GM23338 (cell line): ENCODE data around the gene ATP4A. TPM values are rescaled to one million over a fixed set of nuclear protein-coding genes. Genes with fewer than 3 reads are reported as not detected.

Experiments used
- ATAC-seq: fragments of 200-7000 bp; cut with Tn5 transposase; 3 replicates; pipeline ENCODE4 v1.9.1; 2020
- DNase-seq: peaks from one replicate; pipeline ENCODE4 v3.0.0-alpha.2; 2015; ENCODE audit warnings: low spot score
- H2AFZ ChIP-seq: fragments of 200-600 bp; sonication (generic); 2 replicates; pipeline ENCODE4 v1.8.0; 2016; ENCODE audit warnings: antibody characterized with exemption, mild to moderate bottlenecking, moderate library complexity
- H3F3A ChIP-seq: fragments of 200-600 bp; sonication (generic); replicated peaks from 2 replicates; pipeline ENCODE4 v1.8.0; 2017; ENCODE audit warnings: antibody characterized with exemption, mixed run types, low read depth
- H3K27ac ChIP-seq: fragments of 200-600 bp; sonication (generic); 2 replicates; pipeline ENCODE4 v1.6.1; 2016; ENCODE audit warnings: low read depth
- H3K27me3 ChIP-seq: fragments of 200-600 bp; sonication (generic); 2 replicates; pipeline ENCODE4 v1.8.0; 2016; ENCODE audit warnings: mild to moderate bottlenecking, mixed run types, moderate library complexity; ENCODE audit not compliant: insufficient read depth
- H3K36me3 ChIP-seq: fragments of 200-600 bp; sonication (generic); 2 replicates; pipeline ENCODE4 v1.8.0; 2016; ENCODE audit warnings: mild to moderate bottlenecking; ENCODE audit not compliant: insufficient read depth
- H3K4me1 ChIP-seq: fragments of 200-600 bp; sonication (generic); 2 replicates; pipeline ENCODE4 v1.8.0; 2016; ENCODE audit warnings: mild to moderate bottlenecking, moderate library complexity; ENCODE audit not compliant: insufficient read depth
- H3K4me2 ChIP-seq: fragments of 200-600 bp; sonication (generic); 2 replicates; pipeline ENCODE4 v1.7.1; 2017; ENCODE audit warnings: mixed run types
- H3K4me3 ChIP-seq: fragments of 200-600 bp; sonication (generic); 2 replicates; pipeline ENCODE4 v1.6.1; 2016; ENCODE audit warnings: mixed run types
- H3K79me2 ChIP-seq: fragments of 200-600 bp; sonication (generic); replicated peaks from 2 replicates; pipeline ENCODE4 v1.8.0; 2017; ENCODE audit warnings: mild to moderate bottlenecking; ENCODE audit not compliant: insufficient read depth
- H3K9me2 ChIP-seq: fragments of 200-600 bp; sonication (generic); 2 replicates; pipeline ENCODE4 v1.8.0; 2017; ENCODE audit not compliant: insufficient read depth
- H4K20me1 ChIP-seq: fragments of 200-600 bp; sonication (generic); replicated peaks from 2 replicates; pipeline ENCODE4 v1.8.0; 2017; ENCODE audit warnings: mild to moderate bottlenecking; ENCODE audit not compliant: insufficient read depth
- H3K27ac Mint-ChIP-seq: 2 replicates; pipeline ENCODE4 v1.8.0; 2020; ENCODE audit warnings: inconsistent platforms, mild to moderate bottlenecking, moderate library complexity, mixed read lengths
- H3K27me3 Mint-ChIP-seq: 3 replicates; pipeline ENCODE4 v1.8.0; 2022; ENCODE audit warnings: low read depth, mild to moderate bottlenecking, moderate library complexity, mixed read lengths, inconsistent platforms; ENCODE audit not compliant: insufficient read depth, poor library complexity
- H3K36me3 Mint-ChIP-seq: 3 replicates; pipeline ENCODE4 v1.8.0; 2021; ENCODE audit warnings: low read depth, mild to moderate bottlenecking, inconsistent platforms, moderate library complexity, mixed read lengths
- H3K4me1 Mint-ChIP-seq: 3 replicates; pipeline ENCODE4 v1.8.0; 2020; ENCODE audit warnings: mild to moderate bottlenecking, inconsistent platforms, mixed read lengths
- H3K4me3 Mint-ChIP-seq: 3 replicates; pipeline ENCODE4 v1.8.0; 2021; ENCODE audit warnings: moderate library complexity, mild to moderate bottlenecking, inconsistent platforms, mixed read lengths
- H3K9me3 Mint-ChIP-seq: 3 replicates; pipeline ENCODE4 v1.8.0; 2020; ENCODE audit warnings: moderate library complexity, mild to moderate bottlenecking, inconsistent platforms, mixed read lengths
- EZH2 ChIP-seq: fragments of 200-600 bp; sonication (generic); IDR thresholded peaks from one replicate; pipeline ENCODE4 v1.8.0; 2017; ENCODE audit warnings: antibody characterized with exemption, mild to moderate bottlenecking, low read depth; ENCODE audit not compliant: unreplicated experiment
- EZH2phosphoT487 ChIP-seq: fragments of 200-600 bp; sonication (generic); IDR thresholded peaks from one replicate; pipeline ENCODE4 v1.8.1; 2018; ENCODE audit warnings: antibody characterized with exemption; ENCODE audit not compliant: unreplicated experiment
- JUNB ChIP-seq: IDR thresholded peaks from one replicate; pipeline ENCODE4 v1.6.1; 2016; ENCODE audit warnings: antibody characterized with exemption; ENCODE audit not compliant: unreplicated experiment
- POLR2AphosphoS5 ChIP-seq: IDR thresholded peaks from 2 replicates; pipeline ENCODE4 v1.6.1; 2016; ENCODE audit warnings: antibody characterized with exemption, low read depth
- ZNF114 ChIP-seq: fragments of 250-450 bp; sonication (Bioruptor Pico); IDR thresholded peaks from 2 replicates; pipeline ENCODE4 v1.5.0; 2020; ENCODE audit warnings: mild to moderate bottlenecking, moderate library complexity
- polyA plus RNA-seq: library from polyadenylated mRNA; unstranded; fragments of >200 nt; fragmentation: Nextera tagmentation; extraction: Ambion mirVana; gene quantifications from 2 replicates; pipeline ENCODE4 v1.2.1, GENCODE V29; 2016
- total RNA-seq: library from RNA; depleted of rRNA; stranded (reverse); fragments of >200 nt; shearing (Covaris generic); gene quantifications from 2 replicates; pipeline ENCODE4 v1.2.3, GENCODE V29; 2014
- TF ChIP-seq, protein P1 (sequence below): IDR thresholded peaks from 2 replicates; pipeline ENCODE4 v1.6.1; 2016; ENCODE audit warnings: antibody characterized with exemption
- TF ChIP-seq, protein P2 (sequence below): fragments of 250-450 bp; sonication (Bioruptor Pico); IDR thresholded peaks from 2 replicates; pipeline ENCODE4 v1.5.0; 2020; ENCODE audit warnings: mild to moderate bottlenecking, moderate library complexity
- TF ChIP-seq, protein P3 (sequence below): IDR thresholded peaks from one replicate; pipeline ENCODE4 v1.6.1; 2018; ENCODE audit warnings: antibody characterized with exemption; ENCODE audit not compliant: unreplicated experiment

Gene ATP4A
- total and polyA plus RNA-seq, 2 experiments from 2014 or later = 0.61 to 0.63 TPM

DNA sequence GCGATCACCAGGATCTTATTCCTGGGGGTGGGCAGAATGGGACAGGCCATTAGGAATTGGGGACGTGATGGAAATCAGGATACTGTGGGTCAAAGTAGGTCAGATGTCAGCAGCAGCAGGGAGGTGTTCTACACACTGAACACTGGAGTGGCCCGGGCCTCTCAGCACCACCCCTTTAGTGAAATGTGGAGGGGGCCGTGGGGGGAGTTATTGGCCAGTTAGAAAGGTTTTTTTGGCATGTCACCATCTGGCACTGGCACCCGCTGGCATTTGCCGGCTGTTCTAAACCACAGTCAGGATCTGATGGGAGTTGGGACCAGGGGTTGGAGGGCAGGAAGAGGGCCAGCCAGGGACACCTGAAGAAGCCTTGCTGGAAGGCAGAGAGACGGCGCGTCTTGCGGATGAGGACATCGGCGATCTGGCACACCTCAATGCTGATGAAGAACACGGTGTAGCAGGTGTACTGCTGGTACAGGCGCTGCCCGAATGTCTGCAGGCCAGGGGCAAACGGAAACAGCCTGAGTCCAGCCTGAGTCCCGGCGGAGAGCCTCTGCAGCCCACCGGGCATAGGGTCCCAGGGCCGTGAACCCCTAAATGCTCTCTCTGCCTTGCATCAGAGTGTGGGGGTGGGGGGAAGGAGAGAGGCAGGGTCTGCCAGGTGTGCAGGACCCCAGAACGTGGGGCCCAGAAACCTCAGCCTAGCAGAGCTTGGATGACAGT lies 12.2 kb downstream of the ATP4A start:
- Histone ChIP-seq H3K9me2 (no peaks in the 10 kb centered on the region), H4K20me1 (peaks cover 9% of the 10 kb centered on the region), H3K79me2 (peaks cover 9% of the 10 kb centered on the region), H3K27me3 (no peaks in the 10 kb centered on the region), H3F3A (peaks cover 9% of the 10 kb centered on the region; the same call in 1 of the 2 replicates), H2AFZ (no peak overlapping the region), H3K4me1 (0 out of 2 replicates have a peak, but pooled peaks cover 5% of the 10 kb centered on the region), H3K36me3 (no peaks in the 10 kb centered on the region), H3K4me3 (no peak overlapping the region), H3K4me2 (no peak overlapping the region), H3K27ac (no peak overlapping the region)
- peaks cover 15% of the 10 kb centered on the region for H3K27me3 Mint-ChIP-seq
- peaks cover 25% of the 10 kb centered on the region for H3K4me1 Mint-ChIP-seq
- H3K9me3 Mint-ChIP-seq = no peaks in the 10 kb centered on the region; the same call in 1 of the 3 replicates
- H3K36me3 Mint-ChIP-seq = peaks cover 26% of the 10 kb centered on the region
- H3K27ac Mint-ChIP-seq = peak overlapping the region; percentile 17; the same call in 1 of the 2 replicates
- H3K4me3 Mint-ChIP-seq = no peak overlapping the region; the same call in 2 of the 3 replicates
- TF ChIP-seq EZH2phosphoT487 (no peak), ZNF114 (CRISPR knock-in tag) (no peak), POLR2AphosphoS5 (no peak), JUNB (no peak), EZH2 (no peak)
- TF ChIP-seq, protein P1, sequence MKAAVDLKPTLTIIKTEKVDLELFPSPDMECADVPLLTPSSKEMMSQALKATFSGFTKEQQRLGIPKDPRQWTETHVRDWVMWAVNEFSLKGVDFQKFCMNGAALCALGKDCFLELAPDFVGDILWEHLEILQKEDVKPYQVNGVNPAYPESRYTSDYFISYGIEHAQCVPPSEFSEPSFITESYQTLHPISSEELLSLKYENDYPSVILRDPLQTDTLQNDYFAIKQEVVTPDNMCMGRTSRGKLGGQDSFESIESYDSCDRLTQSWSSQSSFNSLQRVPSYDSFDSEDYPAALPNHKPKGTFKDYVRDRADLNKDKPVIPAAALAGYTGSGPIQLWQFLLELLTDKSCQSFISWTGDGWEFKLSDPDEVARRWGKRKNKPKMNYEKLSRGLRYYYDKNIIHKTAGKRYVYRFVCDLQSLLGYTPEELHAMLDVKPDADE = no peak
- DNase-seq (no peak), ATAC-seq (no peak)

DNA sequence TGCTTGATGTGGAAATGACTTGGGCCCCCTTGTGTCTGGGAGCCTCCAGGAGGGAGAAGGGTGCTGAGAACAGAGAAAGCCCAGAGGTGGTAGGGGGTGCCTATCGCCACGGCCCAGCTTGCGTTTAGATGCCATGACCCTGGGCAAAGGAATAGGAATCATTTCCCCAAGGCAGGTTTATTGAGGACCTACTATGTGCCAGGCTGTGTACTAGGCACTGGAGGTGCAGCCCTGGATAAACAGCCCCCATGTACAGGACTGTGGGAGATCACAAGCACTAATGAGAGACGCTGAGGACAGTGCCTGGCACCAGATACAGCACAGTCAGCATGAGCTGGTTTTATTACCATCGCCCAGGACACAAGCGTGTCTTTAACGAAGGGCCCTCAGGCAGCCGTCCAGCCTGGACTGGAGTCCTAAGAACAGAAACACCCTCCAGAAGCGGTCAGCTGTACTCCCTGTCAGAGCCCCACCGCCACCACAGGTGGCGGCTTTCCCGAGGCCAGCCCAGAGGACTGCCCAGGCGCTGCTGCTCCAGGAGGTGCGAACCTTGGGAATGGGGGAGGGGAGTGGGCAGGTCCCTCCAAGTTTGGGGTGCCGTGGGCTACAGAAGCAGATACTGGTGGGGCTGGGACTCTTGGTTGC lies 13.5 kb downstream of the ATP4A start:
- Histone ChIP-seq H3K36me3 (no peaks in the 10 kb centered on the region), H3K4me3 (no peak overlapping the region), H3F3A (peaks cover 8% of the 10 kb centered on the region; the same call in 1 of the 2 replicates), H3K27ac (no peak overlapping the region), H3K27me3 (no peaks in the 10 kb centered on the region), H2AFZ (no peak overlapping the region), H3K79me2 (peaks cover 16% of the 10 kb centered on the region), H3K9me2 (no peaks in the 10 kb centered on the region), H4K20me1 (peaks cover 9% of the 10 kb centered on the region), H3K4me2 (no peak overlapping the region), H3K4me1 (0 out of 2 replicates have a peak, but pooled peaks cover 7% of the 10 kb centered on the region)
- Mint-ChIP-seq H3K4me3 (no peak overlapping the region), H3K27me3 (peaks cover 15% of the 10 kb centered on the region), H3K27ac (no peak overlapping the region), H3K36me3 (peaks cover 26% of the 10 kb centered on the region), H3K9me3 (no peaks in the 10 kb centered on the region; the same call in 2 of the 3 replicates), H3K4me1 (peaks cover 24% of the 10 kb centered on the region)
- no peak for DNase-seq
- no peak for ATAC-seq
- TF ChIP-seq JUNB (no peak), EZH2phosphoT487 (no peak)
- TF ChIP-seq, protein P2, sequence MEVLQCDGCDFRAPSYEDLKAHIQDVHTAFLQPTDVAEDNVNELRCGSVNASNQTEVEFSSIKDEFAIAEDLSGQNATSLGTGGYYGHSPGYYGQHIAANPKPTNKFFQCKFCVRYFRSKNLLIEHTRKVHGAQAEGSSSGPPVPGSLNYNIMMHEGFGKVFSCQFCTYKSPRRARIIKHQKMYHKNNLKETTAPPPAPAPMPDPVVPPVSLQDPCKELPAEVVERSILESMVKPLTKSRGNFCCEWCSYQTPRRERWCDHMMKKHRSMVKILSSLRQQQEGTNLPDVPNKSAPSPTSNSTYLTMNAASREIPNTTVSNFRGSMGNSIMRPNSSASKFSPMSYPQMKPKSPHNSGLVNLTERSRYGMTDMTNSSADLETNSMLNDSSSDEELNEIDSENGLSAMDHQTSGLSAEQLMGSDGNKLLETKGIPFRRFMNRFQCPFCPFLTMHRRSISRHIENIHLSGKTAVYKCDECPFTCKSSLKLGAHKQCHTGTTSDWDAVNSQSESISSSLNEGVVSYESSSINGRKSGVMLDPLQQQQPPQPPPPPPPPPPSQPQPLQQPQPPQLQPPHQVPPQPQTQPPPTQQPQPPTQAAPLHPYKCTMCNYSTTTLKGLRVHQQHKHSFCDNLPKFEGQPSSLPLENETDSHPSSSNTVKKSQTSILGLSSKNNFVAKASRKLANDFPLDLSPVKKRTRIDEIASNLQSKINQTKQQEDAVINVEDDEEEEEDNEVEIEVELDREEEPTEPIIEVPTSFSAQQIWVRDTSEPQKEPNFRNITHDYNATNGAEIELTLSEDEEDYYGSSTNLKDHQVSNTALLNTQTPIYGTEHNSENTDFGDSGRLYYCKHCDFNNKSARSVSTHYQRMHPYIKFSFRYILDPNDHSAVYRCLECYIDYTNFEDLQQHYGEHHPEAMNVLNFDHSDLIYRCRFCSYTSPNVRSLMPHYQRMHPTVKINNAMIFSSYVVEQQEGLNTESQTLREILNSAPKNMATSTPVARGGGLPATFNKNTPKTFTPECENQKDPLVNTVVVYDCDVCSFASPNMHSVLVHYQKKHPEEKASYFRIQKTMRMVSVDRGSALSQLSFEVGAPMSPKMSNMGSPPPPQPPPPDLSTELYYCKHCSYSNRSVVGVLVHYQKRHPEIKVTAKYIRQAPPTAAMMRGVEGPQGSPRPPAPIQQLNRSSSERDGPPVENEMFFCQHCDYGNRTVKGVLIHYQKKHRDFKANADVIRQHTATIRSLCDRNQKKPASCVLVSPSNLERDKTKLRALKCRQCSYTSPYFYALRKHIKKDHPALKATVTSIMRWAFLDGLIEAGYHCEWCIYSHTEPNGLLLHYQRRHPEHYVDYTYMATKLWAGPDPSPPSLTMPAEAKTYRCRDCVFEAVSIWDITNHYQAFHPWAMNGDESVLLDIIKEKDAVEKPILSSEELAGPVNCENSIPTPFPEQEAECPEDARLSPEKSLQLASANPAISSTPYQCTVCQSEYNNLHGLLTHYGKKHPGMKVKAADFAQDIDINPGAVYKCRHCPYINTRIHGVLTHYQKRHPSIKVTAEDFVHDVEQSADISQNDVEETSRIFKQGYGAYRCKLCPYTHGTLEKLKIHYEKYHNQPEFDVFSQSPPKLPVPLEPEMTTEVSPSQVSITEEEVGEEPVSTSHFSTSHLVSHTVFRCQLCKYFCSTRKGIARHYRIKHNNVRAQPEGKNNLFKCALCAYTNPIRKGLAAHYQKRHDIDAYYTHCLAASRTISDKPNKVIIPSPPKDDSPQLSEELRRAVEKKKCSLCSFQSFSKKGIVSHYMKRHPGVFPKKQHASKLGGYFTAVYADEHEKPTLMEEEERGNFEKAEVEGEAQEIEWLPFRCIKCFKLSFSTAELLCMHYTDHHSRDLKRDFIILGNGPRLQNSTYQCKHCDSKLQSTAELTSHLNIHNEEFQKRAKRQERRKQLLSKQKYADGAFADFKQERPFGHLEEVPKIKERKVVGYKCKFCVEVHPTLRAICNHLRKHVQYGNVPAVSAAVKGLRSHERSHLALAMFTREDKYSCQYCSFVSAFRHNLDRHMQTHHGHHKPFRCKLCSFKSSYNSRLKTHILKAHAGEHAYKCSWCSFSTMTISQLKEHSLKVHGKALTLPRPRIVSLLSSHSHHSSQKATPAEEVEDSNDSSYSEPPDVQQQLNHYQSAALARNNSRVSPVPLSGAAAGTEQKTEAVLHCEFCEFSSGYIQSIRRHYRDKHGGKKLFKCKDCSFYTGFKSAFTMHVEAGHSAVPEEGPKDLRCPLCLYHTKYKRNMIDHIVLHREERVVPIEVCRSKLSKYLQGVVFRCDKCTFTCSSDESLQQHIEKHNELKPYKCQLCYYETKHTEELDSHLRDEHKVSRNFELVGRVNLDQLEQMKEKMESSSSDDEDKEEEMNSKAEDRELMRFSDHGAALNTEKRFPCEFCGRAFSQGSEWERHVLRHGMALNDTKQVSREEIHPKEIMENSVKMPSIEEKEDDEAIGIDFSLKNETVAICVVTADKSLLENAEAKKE (CRISPR knock-in tag) = no peak
- TF ChIP-seq, protein P3, sequence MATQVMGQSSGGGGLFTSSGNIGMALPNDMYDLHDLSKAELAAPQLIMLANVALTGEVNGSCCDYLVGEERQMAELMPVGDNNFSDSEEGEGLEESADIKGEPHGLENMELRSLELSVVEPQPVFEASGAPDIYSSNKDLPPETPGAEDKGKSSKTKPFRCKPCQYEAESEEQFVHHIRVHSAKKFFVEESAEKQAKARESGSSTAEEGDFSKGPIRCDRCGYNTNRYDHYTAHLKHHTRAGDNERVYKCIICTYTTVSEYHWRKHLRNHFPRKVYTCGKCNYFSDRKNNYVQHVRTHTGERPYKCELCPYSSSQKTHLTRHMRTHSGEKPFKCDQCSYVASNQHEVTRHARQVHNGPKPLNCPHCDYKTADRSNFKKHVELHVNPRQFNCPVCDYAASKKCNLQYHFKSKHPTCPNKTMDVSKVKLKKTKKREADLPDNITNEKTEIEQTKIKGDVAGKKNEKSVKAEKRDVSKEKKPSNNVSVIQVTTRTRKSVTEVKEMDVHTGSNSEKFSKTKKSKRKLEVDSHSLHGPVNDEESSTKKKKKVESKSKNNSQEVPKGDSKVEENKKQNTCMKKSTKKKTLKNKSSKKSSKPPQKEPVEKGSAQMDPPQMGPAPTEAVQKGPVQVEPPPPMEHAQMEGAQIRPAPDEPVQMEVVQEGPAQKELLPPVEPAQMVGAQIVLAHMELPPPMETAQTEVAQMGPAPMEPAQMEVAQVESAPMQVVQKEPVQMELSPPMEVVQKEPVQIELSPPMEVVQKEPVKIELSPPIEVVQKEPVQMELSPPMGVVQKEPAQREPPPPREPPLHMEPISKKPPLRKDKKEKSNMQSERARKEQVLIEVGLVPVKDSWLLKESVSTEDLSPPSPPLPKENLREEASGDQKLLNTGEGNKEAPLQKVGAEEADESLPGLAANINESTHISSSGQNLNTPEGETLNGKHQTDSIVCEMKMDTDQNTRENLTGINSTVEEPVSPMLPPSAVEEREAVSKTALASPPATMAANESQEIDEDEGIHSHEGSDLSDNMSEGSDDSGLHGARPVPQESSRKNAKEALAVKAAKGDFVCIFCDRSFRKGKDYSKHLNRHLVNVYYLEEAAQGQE = no peak
